SKM-1 (cell line): ENCODE measurements around the gene CCDC77.

Experiments used
- DNase-seq: peaks from one replicate; lab custom pipeline; 2025; ENCODE audit not compliant: unreplicated experiment; lab: John Stamatoyannopoulos, UW

Gene CCDC77

GRCh38 chr12:452667-453210 is 51.3 kb downstream of the CCDC77 start:
- DNase-seq, result no peak

- no peak for DNase-seq
These were observed 53.4 kb downstream of the CCDC77 start for GRCh38 chr12:454833-455232.

- DNase-seq, result no peak
These were observed 54.4 kb downstream of the CCDC77 start for GRCh38 chr12:455821-456220.

GRCh38 chr12:457676-458075 is 56.2 kb downstream of the CCDC77 start:
- no peak for DNase-seq

- DNase-seq, result no peak
These were observed 57.6 kb downstream of the CCDC77 start for GRCh38 chr12:459050-459429.

GRCh38 chr12:459430-460258 is 58.2 kb downstream of the CCDC77 start, which contains the start of gene B4GALNT3:
B4GALNT3 (plus strand) TSS chr12:459939; CDS start chr12:460377, 438 bp downstream.
- DNase-seq, result no peak

GRCh38 chr12:460261-461230 is 59.1 kb downstream of the CCDC77 start:
- DNase-seq, result no peak

GRCh38 chr12:461425-461824 is 60.0 kb downstream of the CCDC77 start:
- no peak for DNase-seq

- no peak for DNase-seq
These were observed 61.7 kb downstream of the CCDC77 start for GRCh38 chr12:462936-463705.

- DNase-seq, result no peak
These were observed 63.2 kb downstream of the CCDC77 start for GRCh38 chr12:464484-465267.

GRCh38 chr12:466039-466438 is 64.6 kb downstream of the CCDC77 start:
- no peak for DNase-seq

- no peak for DNase-seq
These were observed 65.3 kb downstream of the CCDC77 start for GRCh38 chr12:466762-467161.

GRCh38 chr12:467591-467990 is 66.1 kb downstream of the CCDC77 start:
- DNase-seq, result no peak

- no peak for DNase-seq
These were observed 67.4 kb downstream of the CCDC77 start for GRCh38 chr12:468671-469389.

GRCh38 chr12:470133-470532 is 68.7 kb downstream of the CCDC77 start:
- DNase-seq, result no peak

- no peak for DNase-seq
These were observed 71.8 kb downstream of the CCDC77 start for GRCh38 chr12:473198-473597.

- no peak for DNase-seq
These were observed 72.6 kb downstream of the CCDC77 start for GRCh38 chr12:473863-474577.

GRCh38 chr12:475286-475685 is 73.8 kb downstream of the CCDC77 start:
- no peak for DNase-seq

- no peak for DNase-seq
These were observed 77.7 kb downstream of the CCDC77 start for GRCh38 chr12:479161-479560.
